ENCODE results near the gene LY6G6C. TPM values are rescaled to one million over a fixed set of nuclear protein-coding genes. Genes with fewer than 3 reads are reported as not detected.

Gene LY6G6C, protein sequence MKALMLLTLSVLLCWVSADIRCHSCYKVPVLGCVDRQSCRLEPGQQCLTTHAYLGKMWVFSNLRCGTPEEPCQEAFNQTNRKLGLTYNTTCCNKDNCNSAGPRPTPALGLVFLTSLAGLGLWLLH
- total RNA-seq (not detected), polyA plus RNA-seq (not detected)
- long read RNA-seq, donor 1: 0 reads
- long read RNA-seq, donor 2: 0 reads
- long read RNA-seq, donor 3: 0 reads

GRCh38 chr6:31721351-31722020 is at the start of gene LY6G6C:
Gene LY6G6C, minus strand, starts transcription at chr6:31721746. Its CDS starts 67 bp downstream, at chr6:31721679.
- H3K9me3 ChIP-seq: no peaks in the 10 kb centered on the region
- WGBS, 2 donors: 88 to 94% methylated on average over 4 of the region's 4 CpGs
- peaks cover 0 to 9% (median 0%) of the 10 kb centered on the region in 9 donors for H3K4me1 ChIP-seq
- TF ChIP-seq CTCF (IDR thresholded peaks at IDR 0.05): no peak
- no peak for ATAC-seq
- no peak for DNase-seq
- no peaks in the 10 kb centered on the region for H3K27me3 ChIP-seq
- peaks cover 0 to 15% (median 6%) of the 10 kb centered on the region in 9 donors for H3K36me3 ChIP-seq
- no peak within 1 kb of the TSS for H3K27ac ChIP-seq
- no peak within 1 kb of the TSS for H3K4me3 ChIP-seq
- intact Hi-C loops (cut with DNase I): no loop called here

DNA sequence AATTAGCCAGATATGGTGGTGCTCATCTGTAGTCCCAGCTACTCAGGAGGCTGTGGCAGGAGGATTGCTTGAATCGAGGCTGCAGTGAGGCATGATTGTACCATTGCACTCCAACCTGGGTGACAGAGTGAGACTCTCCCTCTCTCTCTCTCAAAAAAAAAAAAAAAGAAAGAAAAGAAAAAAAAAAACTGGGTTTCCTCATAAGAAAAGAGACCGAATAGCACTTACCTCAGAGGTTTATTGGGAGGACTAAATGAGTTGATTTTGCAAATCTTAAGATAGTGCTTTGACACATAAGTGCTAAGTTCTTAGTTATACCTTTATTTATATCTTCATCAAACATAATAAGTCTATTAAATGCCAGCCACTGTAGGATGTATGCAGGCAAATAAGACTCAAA is 49.3 kb upstream of the LY6G6C start:
- DNase-seq (no peak), ATAC-seq (no peak)
- Histone ChIP-seq H3K4me1 (peaks cover 0 to 30% (median 0%) of the 10 kb centered on the region in 9 donors), H3K27me3 (no peaks in the 10 kb centered on the region), H3K36me3 (peaks cover 0 to 5% (median 0%) of the 10 kb centered on the region in 9 donors), H3K9me3 (no peaks in the 10 kb centered on the region), H3K4me3 (no peak overlapping the region), H3K27ac (no peak overlapping the region)
- no peak for TF ChIP-seq CTCF (IDR thresholded peaks at IDR 0.05)
- WGBS, 2 donors: 90 to 91% methylated on average over 2 of the region's 2 CpGs
- intact Hi-C loops (cut with DNase I): loop anchor here in 3 of 10 donors (5.0 to 10.0 kb wide), 2 partner anchors 61 to 64 kb away; no protein-coding TSS in a partner anchor

DNA sequence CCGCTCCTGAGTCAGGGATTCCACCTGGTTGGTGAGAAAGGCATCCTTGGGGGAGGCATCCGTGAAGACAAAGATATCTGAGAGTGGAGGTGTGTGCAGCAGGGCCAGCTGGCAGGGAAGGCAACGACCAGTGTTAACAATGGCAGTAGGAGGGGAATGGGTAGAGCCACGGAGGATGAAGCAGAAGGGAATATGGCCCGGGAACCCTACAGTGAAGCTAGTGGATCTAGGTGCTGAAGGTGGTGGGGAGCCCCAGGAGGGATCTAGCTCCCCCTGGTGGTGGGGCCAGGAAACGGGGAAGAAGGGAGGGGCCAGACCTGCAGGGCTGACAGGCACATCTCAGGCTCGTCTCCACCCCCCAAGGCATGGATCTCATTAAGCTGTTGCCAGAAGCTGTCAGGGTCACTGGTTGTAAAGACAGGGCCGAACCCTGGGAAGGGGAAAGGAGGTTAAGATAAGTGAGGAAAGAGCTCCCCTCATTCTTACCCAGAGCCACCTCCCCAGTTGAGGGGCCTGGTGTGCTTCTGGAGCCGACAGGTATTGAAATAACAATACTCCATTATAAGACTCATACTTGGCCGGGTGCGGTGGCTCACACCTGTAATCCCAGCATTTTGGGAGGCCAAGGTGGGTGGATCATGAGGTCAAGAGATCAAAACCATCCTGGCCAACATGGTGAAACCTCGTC is 48.3 kb upstream of the LY6G6C start:
- no peaks in the 10 kb centered on the region for H3K9me3 ChIP-seq
- ATAC-seq (peak in 7 of 8 donors; percentile 49 to 73 (median 65)), DNase-seq (peak; percentile 62 to 76)
- WGBS, 2 donors: 65 to 70% methylated on average over 12 of the region's 12 CpGs
- peaks cover 0 to 30% (median 0%) of the 10 kb centered on the region in 9 donors for H3K4me1 ChIP-seq
- peaks cover 0 to 12% (median 0%) of the 10 kb centered on the region in 9 donors for H3K36me3 ChIP-seq
- peak overlapping the region in 1 of 10 donors; percentile 75 for H3K27ac ChIP-seq
- H3K27me3 ChIP-seq: no peaks in the 10 kb centered on the region
- peak; percentile 46 to 90 (median 71) for TF ChIP-seq CTCF (IDR thresholded peaks at IDR 0.05)
- intact Hi-C loops (cut with DNase I): loop anchor here in 6 of 10 donors (2.0 to 10.0 kb wide), 6 partner anchors 43 to 89 kb away; partner anchors contain the start of genes DDAH2 (in 3 of the 6) and LY6G5C (in 3 of the 6)
- no peak overlapping the region for H3K4me3 ChIP-seq

Measured in heart right ventricle (tissue), 16 donors.